ENCODE results near the gene ZNF784. TPM values are rescaled to one million over a fixed set of nuclear protein-coding genes. Genes with fewer than 3 reads are reported as not detected.

Gene ZNF784
- total and polyA plus RNA-seq, 2 of the 13 experiments (the other 11 are each of a cell fraction or from before 2014, with no cell fraction given), result 4.1 to 4.2 TPM

GRCh38 chr19:55624109-55625003, at the start of gene ZNF784 (continued):
- TF ChIP-seq REPIN1 (CRISPR knock-in tag; IDR thresholded peaks at IDR 0.05; ENCODE audit: borderline replicate concordance, low read depth) (no peak; the same call in 1 of the 2 replicates), FOSL1 (CRISPR knock-in tag; IDR thresholded peaks at IDR 0.05; ENCODE audit: borderline replicate concordance) (no peak), RXRB (CRISPR knock-in tag; IDR thresholded peaks at IDR 0.05; ENCODE audit: borderline replicate concordance) (no peak), ZNF512B (CRISPR knock-in tag; IDR thresholded peaks at IDR 0.05; ENCODE audit: borderline replicate concordance) (no peak), MXD1 (CRISPR knock-in tag; IDR thresholded peaks at IDR 0.05) (no peak), ATF5 (CRISPR knock-in tag; IDR thresholded peaks at IDR 0.05; ENCODE audit: low read depth) (no peak), ZBTB40 (IDR thresholded peaks at IDR 0.05) (no peak), ZBTB40 (CRISPR knock-in tag; IDR thresholded peaks at IDR 0.05) (0 out of 2 replicates have a peak, but pooled peaks have one; percentile 33), ZNF788 (CRISPR knock-in tag; IDR thresholded peaks at IDR 0.05; ENCODE audit: borderline replicate concordance) (no peak; the same call in 1 of the 2 replicates), IRF2 (CRISPR knock-in tag; IDR thresholded peaks at IDR 0.05) (no peak), PITX1 (CRISPR knock-in tag; IDR thresholded peaks at IDR 0.05) (no peak), ZNF597 (CRISPR knock-in tag; IDR thresholded peaks at IDR 0.05) (no peak), RBM39 (IDR thresholded peaks at IDR 0.05; ENCODE audit: low read depth, low read length, poor library complexity, severe bottlenecking) (peak; percentile 41)

Data from HepG2 (cell line).